Prostate gland (tissue), 2 donors: Measurements from ENCODE around the gene PDE1C.

Experiments
- POLR2A ChIP-seq: fragments of 450-650 bp; IDR thresholded peaks from one replicate; pipeline ENCODE4 v1.6.1; 2016; ENCODE audit warnings: antibody characterized with exemption, mild to moderate bottlenecking
- POLR2AphosphoS5 ChIP-seq: sonication (generic); formaldehyde crosslinking; IDR thresholded peaks from one replicate; pipeline ENCODE4 v1.6.1; 2017; ENCODE audit warnings: antibody characterized with exemption
- TF ChIP-seq, protein P1 (sequence below), 4 experiments: fragments of 200-600 bp in 2 of 4; fragments of 450-650 bp in 2 of 4; sonication (generic) in 2 of 4; IDR thresholded peaks; 1 replicate in 3 of 4; 2 replicates in 1 of 4; pipeline ENCODE4 v1.5.1; 2016 to 2019; ENCODE audit warnings: antibody characterized with exemption in 4 of 4, mild to moderate bottlenecking in 2 of 4, moderate library complexity in 2 of 4

GRCh38 chr7:31855530-31855929 is 214.7 kb downstream of the PDE1C start:
- TF ChIP-seq, protein P1, sequence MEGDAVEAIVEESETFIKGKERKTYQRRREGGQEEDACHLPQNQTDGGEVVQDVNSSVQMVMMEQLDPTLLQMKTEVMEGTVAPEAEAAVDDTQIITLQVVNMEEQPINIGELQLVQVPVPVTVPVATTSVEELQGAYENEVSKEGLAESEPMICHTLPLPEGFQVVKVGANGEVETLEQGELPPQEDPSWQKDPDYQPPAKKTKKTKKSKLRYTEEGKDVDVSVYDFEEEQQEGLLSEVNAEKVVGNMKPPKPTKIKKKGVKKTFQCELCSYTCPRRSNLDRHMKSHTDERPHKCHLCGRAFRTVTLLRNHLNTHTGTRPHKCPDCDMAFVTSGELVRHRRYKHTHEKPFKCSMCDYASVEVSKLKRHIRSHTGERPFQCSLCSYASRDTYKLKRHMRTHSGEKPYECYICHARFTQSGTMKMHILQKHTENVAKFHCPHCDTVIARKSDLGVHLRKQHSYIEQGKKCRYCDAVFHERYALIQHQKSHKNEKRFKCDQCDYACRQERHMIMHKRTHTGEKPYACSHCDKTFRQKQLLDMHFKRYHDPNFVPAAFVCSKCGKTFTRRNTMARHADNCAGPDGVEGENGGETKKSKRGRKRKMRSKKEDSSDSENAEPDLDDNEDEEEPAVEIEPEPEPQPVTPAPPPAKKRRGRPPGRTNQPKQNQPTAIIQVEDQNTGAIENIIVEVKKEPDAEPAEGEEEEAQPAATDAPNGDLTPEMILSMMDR (IDR thresholded peaks at IDR 0.05): no peak
- TF ChIP-seq POLR2A (no peak), POLR2AphosphoS5 (no peak)
